SKM-1 treated with dmso at 0.1 percent for 144 hours (cell line): ENCODE measurements around the gene IP6K1.
"Not testable (repeated sequence)": the region's sequence is repeated elsewhere in the genome, so short reads cannot be mapped to it uniquely, and the experiment has no call there.

Source experiments
- DNase-seq: peaks from one replicate; lab custom pipeline; 2025; ENCODE audit not compliant: unreplicated experiment; lab: John Stamatoyannopoulos, UW

The IP6K1 gene

DNA sequence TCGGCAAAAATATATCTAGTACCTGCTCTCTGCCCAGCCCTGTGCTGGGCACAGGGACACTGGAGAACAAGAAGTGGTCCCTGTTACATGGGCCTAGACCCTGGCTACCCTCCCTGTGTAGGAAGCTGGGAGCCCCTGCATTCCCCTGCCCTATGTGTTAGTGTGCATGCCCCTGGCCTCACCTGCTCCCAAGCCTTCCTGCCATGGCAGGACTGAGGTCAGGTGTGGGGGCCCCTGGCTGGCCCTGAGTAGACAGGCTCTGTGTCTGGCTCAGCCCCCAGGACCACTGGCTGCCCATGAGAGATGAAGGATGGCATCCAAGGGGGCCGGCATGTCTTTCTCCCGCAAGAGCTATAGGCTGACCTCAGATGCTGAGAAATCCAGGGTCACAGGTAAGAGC is 95.5 kb downstream of the IP6K1 start:
- DNase-seq: not testable (repeated sequence)

DNA sequence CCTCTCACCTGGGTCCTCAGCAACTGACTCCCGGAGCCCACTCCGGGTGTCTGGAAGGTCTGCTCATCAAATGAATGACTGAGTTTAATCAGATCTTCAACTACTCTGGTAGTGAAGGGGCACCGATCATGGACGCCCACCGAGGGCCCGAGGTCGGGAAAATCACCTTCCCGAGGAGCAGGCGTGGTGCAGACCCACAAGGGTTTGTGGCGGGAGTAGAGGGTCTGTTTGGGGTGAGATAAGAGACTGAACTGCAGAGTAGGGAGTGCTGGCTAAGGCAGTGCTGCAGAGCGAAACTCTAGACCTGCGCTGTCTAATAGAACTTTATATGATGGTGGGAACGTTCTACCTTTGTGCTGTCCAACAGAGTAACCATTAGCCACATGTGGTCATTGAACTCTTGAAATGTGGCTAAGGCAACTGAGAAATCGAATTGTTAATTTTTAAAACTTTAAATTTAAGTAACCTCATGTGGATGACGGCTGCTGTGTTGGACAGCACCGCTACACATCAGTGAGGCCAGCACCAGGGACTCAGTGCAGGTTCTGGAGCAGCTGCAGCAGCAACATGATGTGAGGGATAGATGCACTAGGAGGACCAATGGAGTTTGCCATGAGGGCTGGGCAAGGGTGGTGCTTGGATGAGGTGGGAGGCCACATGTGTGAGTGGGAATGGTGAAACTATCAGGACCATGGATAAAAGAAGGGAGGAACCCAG is 96.3 kb downstream of the IP6K1 start:
- DNase-seq: not testable (repeated sequence)

DNA sequence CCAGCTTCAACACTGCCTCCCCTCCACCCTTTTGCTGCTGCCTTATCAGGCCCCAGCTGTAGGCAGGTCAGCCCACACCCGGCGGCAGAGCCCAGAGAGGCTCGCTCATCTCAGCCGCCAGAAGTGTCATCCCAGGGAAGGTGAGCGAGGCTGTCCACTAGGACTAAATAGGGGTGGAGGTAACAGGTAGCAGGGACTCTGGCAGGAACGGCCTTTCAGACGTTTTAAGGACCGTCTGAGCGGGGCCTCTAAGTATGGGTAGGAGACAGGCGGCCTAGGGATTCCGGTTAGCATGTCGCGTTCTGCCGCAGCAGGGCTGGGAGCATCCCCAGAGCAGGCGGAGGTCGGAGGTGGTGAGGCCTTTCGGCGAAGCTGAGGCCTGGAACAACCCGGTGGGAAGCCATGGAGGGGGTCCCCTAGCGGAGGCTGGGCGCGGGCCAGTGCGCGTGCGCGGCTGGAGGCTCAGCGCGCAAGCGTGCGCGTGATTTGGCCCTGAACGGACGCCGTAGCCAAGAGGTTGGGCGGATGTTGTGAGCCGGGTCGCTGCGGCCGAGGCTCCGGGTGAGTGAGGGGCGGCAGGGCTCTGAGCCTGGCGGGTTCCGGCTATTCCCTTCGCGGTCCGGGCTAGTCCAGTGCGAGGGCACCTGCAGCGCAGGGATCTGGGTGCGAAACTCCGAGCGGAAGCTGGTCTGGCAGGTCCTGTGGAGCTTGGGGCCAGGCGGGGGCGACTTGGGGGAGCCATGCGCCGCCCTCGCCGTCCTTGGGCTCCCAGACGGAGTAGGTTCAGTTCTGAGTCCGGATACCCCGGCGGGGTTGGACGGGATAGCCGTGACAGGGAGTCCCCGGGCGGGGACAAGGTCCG is 97.1 kb downstream of the IP6K1 start, which contains the start of the genes MST1 and RNF123:
TSS of gene MST1 (minus strand) at position 429 of the 862 bp plus-strand sequence. CDS start 783 bp downstream, outside the sequence.
TSS of gene RNF123 (plus strand) at position 512 of the 862 bp plus-strand sequence. CDS start 1,609 bp downstream, outside the sequence.
- no peak for DNase-seq

DNA sequence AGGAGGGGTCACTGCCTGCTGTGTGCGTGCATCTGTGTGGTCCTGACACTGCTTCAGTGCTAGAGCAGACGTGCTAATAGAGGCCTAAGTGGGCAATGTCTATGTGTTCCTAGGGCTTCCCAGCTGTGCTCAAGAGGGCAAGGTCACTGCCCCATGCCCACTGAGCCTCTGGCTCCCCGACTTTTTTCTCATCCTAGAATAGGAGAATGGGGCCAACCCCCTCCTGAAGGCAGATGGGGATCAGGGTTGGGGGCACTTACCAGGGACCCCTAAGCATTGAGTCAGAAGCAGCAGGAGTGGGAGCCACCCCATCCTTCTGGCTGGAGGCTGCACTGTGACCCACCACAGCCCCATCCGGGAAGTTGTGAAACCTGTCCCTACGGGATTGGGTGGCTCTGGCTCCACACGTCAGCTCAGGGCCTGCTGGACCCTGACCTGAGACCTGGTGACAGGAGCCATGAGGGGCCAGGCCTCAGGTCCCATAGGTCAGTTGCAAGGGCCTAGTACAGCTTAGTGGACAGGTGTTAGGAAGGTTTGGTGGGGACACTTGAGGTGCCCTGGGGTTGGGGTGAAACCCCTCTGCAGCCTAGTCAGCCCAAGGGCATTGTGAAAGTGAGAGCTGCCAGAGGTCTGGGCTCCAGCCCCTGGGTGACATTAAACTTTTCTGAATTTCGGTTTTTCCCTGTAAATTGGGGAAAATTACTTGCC is 97.8 kb downstream of the IP6K1 start:
- not testable (repeated sequence) for DNase-seq

DNA sequence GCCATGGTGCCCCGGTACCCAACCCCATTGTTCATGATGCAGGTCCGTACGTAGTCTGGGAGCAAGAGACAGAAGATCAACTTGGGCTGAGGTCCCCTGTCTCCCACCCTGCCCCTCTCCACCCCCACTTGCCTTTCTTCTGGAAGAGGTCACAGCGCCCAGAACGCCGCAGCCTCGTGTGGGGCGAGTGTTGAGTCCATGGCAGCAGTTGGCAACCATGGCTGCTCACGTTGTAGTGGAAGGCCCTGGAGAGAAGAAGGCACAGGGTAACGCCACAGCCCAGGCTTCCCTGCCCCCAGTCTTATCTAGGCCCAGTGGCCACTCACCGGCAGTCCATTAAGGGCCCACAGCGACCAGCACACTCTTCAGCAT is 98.9 kb downstream of the IP6K1 start:
- DNase-seq: not testable (repeated sequence)

DNA sequence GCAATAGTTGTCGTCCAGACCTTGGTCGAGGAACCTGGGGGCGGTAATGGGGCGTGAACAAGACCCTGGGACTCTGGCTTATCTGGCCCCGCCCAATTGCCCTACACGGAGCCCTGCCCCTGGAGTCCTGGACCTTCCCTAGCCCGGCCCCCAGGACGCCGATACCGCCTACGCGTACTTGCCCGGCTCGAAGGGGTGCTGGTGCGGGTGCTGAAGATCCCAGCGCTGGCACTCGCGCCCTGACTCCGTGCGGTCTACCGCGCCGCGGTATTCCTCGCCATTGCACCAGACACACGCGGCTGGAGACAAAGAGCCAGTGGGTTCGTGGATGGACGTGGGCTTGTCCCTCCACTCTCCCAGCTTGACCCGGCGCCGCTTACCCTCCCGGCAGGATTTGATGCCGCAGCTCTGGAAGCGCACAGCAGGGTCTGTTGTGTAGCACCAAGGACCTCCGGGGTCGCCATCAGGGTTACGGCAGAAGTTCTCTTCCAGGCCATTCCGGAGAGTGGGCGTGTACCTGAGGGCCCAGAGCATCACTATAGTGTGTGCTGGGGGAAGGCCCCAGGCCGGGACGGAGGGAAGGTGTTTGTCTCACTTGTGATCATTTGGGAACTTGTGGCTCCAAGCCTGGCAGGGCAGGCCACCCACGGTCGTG is 99.4 kb downstream of the IP6K1 start:
- not testable (repeated sequence) for DNase-seq

DNA sequence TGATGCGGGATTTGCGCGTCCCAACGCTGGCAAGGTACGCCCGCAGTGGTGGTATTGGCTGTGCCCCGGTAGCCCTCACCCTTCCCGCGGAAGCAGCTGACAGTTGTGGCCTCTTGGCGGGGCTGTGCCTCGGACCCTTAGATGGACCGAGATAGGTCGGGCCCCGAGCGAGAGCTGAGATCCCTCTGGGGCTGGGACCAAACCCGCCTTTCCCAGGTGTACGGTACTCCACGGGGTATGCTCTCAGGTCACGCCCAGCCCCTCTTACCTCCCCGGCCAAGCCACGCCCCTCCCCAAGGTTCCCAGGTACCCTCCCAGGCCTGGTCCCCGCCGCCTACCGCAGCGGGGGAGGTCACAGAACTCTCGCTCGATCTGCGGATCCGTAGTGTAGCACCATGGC is 100.0 kb downstream of the IP6K1 start:
- DNase-seq: not testable (repeated sequence)

DNA sequence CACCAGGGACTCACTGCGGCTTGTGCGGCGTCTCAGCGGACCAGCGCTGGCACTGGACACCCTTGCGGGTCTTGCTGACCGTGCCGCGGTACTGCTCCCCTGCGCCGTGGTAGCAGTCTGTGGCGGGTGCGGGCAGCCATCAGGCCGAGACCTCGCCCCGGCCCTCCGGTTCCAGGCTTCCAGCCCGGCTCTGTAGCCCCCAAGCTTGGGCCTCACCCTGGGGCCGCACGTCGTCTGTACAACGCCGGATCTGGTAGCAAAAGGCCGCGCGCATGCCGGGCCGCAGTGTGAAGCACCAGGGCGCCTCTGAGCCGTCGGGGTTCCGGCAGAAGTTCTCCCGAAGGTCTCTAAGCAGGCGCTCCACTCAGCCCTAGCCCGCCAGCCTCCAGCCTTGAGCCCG is 100.5 kb downstream of the IP6K1 start:
- not testable (repeated sequence) for DNase-seq

DNA sequence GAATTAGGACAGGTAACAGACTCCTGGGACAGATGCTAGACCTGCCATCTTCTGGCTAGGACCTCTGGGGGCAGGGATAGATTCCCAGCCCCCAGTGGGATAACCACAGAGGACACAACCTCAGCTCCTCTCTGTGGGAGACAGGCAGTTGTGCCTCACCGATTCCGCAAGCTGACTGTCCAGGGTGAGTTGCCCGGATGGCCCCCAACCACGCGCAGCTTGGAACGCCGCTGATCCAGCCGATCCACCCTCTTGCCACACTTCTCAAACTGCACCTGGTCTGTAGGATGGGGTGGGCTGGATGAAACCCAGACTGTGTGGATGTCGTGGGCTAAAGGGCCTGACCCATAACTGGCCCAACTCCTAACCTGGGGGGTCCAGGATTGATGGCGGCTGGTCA is 101.2 kb downstream of the IP6K1 start:
- DNase-seq: not testable (repeated sequence)

DNA sequence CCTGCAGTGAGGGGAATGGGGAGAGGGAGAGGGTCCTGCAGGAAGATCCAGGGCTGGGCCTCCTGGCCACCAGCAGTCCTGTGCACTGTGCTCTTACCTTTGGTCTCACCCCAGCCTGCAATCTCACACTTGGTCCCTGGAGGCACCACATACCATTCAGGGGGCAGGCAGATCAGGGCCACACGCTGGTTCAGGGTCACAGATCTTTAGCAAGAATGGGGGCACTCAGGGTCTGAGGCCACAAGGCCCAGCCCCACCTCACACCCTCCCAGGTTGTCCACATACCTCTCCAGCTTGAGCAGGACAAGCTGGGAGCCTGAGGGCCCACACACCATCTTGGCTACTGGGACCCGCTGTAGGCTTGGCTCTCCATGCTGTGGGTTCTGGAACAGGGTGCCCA is 101.9 kb downstream of the IP6K1 start:
- not testable (repeated sequence) for DNase-seq

DNA sequence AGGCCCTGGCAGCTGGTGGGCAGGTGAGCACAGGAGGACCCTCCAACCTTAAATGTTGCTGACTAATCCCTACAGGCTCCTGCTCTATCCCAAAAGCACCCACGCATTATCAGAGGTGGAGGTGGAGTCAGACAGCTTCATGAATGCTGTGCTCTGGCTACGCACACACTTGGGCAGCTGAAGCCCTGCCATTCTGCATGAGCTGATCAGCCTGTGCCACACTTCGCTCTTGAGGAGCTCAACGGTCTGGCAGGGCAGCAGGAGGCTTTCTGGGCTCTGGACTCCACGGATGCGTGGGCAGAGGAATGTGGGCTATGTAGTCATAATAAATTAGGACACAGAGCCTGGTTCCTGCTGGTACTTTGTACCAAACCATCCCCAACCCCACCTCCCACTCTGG is 103.2 kb downstream of the IP6K1 start:
- no peak for DNase-seq

DNA sequence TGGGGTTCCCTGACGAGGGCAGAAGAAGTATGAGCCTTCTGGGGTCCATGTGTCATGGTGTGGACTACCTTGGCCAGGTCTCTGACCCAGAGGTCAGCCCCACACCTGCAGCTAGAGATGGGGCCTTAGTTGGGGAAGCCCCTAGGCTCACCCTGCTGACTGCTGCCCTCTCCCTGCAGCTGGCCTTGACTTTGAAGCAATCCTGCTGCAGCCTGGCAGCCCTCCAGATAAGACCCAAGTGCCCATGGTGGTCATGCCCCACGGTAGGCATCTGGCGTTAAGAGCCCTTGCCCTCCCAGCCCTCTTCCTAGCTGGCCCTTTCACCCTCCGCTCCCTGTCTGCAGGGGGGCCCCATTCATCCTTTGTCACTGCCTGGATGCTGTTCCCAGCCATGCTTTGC is 104.8 kb downstream of the IP6K1 start:
- DNase-seq: no peak

DNA sequence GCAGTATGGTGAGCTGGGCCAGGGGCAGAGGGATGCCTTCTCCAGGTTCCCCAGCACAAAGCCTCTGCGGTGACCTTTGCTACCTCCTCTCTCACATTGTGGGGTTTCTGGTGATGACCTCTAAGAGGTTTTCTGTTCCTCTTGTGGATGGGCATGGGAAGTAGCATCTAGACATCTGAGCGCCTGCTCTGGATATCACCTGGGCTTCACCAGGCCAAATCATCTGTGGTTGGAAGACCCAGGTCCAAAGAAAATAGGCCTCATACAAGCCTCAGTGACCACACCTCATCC is 105.2 kb downstream of the IP6K1 start:
- no peak for DNase-seq

DNA sequence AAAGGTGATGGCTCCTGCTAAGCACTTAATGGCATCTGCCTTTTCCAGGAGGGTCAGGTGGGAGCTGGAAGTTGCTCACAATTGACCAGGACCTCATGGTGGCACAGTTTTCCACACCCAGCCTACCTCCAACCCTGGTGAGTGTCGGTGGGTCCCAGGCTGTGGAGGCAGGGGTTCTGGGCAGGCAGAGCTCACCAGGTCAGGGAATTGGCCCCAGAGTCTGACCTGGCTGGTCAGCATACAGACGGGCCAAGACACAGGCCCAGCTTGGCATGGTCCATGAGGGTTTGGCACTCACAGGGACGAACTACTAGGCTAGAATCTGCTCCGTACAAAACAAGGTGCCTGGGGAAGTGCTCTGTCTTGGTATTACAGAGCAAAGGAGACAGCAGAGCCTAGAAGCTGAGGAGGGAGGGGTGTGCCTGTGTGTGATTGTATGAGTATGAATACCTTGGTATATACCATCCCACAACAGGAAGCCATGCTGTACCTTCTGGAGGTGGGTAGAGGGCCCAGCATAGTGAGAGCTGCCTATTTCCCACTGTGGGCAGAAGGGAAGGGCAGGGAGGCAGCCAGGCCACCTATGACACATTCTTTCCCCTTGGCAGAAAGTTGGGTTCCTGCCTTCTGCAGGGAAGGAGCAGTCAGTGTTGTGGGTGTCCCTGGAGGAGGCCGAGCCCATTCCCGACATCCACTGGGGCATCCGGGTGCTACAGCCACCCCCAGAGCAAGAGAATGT is 105.7 kb downstream of the IP6K1 start:
- no peak for DNase-seq

DNA sequence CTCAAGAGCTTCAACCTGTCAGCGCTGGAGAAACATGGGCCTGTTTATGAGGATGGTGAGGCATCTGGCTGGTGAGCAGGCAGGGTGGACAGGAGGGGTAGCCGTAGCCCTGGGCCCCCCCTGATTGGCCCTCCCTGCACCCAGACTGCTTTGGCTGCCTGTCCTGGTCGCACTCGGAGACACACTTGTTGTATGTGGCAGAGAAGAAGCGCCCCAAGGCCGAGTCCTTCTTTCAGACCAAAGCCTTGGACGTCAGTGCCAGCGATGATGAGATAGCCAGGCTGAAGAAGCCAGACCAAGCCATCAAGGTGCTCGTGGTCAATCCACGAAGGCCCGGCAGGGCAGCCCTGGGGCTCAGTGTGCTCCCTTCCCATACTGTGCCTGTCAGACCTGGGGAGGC is 110.4 kb downstream of the IP6K1 start:
- no peak for DNase-seq

DNA sequence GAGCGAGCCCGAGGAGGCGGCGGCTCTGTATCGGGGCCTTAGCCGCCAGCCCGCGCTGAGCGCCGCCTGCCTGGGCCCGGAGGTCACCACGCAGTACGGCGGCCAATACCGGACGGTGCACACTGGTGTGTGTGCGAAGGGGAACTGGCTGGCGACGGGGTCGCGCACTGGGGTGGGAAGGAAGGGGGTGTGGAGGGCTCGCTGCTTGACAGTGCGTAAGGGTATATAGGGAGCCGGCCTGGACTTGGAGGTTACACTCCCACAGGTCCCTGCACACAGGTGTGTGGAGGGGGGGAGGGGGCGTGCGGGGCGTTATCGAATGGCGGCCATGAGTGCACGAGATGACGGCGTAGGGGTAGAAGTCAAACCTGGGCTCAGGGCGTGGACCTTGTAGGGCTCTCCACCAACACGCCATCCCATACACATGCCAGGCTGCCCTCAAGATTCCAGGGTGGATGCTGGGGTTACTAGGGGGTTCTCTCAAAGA is 111.8 kb downstream of the IP6K1 start:
- no peak for DNase-seq
